Measurements from ENCODE around the gene CP. TPM values are rescaled to one million over a fixed set of nuclear protein-coding genes. Genes with fewer than 3 reads are reported as not detected.

CP gene
- total and polyA plus RNA-seq, 2 experiments from 2014 or later = 2.8 to 3.6 TPM

- no peaks in the 10 kb centered on the region for H3K9me2 ChIP-seq (ENCODE audit: insufficient read depth)
- no peak for DNase-seq (ENCODE audit: low spot score)
- H3K27ac Mint-ChIP-seq = peak overlapping the region; percentile 98
These were observed 26.4 kb downstream of the CP start for GRCh38 chr3:149195221-149195620.

More at GRCh38 chr3:149195221-149195620, 26.4 kb downstream of the CP start:
- H3K4me2 ChIP-seq = no peak overlapping the region
- Mint-ChIP-seq H3K4me1 (peaks cover 72% of the 10 kb centered on the region), H3K36me3 (ENCODE audit: low read depth) (peaks cover 3% of the 10 kb centered on the region; the same call in 1 of the 3 replicates), H3K9me3 (no peaks in the 10 kb centered on the region), H3K4me3 (no peak overlapping the region), H3K27me3 (ENCODE audit: insufficient read depth, low read depth, poor library complexity) (peaks cover 11% of the 10 kb centered on the region)
- no peaks in the 10 kb centered on the region for H3K36me3 ChIP-seq (ENCODE audit: insufficient read depth)
- no peak overlapping the region for H2AFZ ChIP-seq
- peak overlapping the region; percentile 98 for H3K27ac ChIP-seq (ENCODE audit: low read depth)
- TF ChIP-seq JUNB (IDR thresholded peaks at IDR 0.05; ENCODE audit: unreplicated experiment) (no peak), ZNF331 (CRISPR knock-in tag; IDR thresholded peaks at IDR 0.05; ENCODE audit: low read depth) (no peak), EZH2phosphoT487 (IDR thresholded peaks at IDR 0.05; ENCODE audit: unreplicated experiment) (no peak), POLR2AphosphoS5 (IDR thresholded peaks at IDR 0.05; ENCODE audit: low read depth) (no peak), EZH2 (IDR thresholded peaks at IDR 0.05; ENCODE audit: low read depth, unreplicated experiment) (no peak), CREB1 (CRISPR knock-in tag; IDR thresholded peaks at IDR 0.05; ENCODE audit: low read depth) (no peak)
- TF ChIP-seq, protein P1, sequence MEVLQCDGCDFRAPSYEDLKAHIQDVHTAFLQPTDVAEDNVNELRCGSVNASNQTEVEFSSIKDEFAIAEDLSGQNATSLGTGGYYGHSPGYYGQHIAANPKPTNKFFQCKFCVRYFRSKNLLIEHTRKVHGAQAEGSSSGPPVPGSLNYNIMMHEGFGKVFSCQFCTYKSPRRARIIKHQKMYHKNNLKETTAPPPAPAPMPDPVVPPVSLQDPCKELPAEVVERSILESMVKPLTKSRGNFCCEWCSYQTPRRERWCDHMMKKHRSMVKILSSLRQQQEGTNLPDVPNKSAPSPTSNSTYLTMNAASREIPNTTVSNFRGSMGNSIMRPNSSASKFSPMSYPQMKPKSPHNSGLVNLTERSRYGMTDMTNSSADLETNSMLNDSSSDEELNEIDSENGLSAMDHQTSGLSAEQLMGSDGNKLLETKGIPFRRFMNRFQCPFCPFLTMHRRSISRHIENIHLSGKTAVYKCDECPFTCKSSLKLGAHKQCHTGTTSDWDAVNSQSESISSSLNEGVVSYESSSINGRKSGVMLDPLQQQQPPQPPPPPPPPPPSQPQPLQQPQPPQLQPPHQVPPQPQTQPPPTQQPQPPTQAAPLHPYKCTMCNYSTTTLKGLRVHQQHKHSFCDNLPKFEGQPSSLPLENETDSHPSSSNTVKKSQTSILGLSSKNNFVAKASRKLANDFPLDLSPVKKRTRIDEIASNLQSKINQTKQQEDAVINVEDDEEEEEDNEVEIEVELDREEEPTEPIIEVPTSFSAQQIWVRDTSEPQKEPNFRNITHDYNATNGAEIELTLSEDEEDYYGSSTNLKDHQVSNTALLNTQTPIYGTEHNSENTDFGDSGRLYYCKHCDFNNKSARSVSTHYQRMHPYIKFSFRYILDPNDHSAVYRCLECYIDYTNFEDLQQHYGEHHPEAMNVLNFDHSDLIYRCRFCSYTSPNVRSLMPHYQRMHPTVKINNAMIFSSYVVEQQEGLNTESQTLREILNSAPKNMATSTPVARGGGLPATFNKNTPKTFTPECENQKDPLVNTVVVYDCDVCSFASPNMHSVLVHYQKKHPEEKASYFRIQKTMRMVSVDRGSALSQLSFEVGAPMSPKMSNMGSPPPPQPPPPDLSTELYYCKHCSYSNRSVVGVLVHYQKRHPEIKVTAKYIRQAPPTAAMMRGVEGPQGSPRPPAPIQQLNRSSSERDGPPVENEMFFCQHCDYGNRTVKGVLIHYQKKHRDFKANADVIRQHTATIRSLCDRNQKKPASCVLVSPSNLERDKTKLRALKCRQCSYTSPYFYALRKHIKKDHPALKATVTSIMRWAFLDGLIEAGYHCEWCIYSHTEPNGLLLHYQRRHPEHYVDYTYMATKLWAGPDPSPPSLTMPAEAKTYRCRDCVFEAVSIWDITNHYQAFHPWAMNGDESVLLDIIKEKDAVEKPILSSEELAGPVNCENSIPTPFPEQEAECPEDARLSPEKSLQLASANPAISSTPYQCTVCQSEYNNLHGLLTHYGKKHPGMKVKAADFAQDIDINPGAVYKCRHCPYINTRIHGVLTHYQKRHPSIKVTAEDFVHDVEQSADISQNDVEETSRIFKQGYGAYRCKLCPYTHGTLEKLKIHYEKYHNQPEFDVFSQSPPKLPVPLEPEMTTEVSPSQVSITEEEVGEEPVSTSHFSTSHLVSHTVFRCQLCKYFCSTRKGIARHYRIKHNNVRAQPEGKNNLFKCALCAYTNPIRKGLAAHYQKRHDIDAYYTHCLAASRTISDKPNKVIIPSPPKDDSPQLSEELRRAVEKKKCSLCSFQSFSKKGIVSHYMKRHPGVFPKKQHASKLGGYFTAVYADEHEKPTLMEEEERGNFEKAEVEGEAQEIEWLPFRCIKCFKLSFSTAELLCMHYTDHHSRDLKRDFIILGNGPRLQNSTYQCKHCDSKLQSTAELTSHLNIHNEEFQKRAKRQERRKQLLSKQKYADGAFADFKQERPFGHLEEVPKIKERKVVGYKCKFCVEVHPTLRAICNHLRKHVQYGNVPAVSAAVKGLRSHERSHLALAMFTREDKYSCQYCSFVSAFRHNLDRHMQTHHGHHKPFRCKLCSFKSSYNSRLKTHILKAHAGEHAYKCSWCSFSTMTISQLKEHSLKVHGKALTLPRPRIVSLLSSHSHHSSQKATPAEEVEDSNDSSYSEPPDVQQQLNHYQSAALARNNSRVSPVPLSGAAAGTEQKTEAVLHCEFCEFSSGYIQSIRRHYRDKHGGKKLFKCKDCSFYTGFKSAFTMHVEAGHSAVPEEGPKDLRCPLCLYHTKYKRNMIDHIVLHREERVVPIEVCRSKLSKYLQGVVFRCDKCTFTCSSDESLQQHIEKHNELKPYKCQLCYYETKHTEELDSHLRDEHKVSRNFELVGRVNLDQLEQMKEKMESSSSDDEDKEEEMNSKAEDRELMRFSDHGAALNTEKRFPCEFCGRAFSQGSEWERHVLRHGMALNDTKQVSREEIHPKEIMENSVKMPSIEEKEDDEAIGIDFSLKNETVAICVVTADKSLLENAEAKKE (CRISPR knock-in tag; IDR thresholded peaks at IDR 0.05) = no peak
- TF ChIP-seq, protein P2, sequence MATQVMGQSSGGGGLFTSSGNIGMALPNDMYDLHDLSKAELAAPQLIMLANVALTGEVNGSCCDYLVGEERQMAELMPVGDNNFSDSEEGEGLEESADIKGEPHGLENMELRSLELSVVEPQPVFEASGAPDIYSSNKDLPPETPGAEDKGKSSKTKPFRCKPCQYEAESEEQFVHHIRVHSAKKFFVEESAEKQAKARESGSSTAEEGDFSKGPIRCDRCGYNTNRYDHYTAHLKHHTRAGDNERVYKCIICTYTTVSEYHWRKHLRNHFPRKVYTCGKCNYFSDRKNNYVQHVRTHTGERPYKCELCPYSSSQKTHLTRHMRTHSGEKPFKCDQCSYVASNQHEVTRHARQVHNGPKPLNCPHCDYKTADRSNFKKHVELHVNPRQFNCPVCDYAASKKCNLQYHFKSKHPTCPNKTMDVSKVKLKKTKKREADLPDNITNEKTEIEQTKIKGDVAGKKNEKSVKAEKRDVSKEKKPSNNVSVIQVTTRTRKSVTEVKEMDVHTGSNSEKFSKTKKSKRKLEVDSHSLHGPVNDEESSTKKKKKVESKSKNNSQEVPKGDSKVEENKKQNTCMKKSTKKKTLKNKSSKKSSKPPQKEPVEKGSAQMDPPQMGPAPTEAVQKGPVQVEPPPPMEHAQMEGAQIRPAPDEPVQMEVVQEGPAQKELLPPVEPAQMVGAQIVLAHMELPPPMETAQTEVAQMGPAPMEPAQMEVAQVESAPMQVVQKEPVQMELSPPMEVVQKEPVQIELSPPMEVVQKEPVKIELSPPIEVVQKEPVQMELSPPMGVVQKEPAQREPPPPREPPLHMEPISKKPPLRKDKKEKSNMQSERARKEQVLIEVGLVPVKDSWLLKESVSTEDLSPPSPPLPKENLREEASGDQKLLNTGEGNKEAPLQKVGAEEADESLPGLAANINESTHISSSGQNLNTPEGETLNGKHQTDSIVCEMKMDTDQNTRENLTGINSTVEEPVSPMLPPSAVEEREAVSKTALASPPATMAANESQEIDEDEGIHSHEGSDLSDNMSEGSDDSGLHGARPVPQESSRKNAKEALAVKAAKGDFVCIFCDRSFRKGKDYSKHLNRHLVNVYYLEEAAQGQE (IDR thresholded peaks at IDR 0.05; ENCODE audit: unreplicated experiment) = no peak
- no peaks in the 10 kb centered on the region for H3K27me3 ChIP-seq (ENCODE audit: insufficient read depth)
- no peaks in the 10 kb centered on the region for H3F3A ChIP-seq (replicated peaks; ENCODE audit: low read depth)
- H4K20me1 ChIP-seq (replicated peaks; ENCODE audit: insufficient read depth) = no peaks in the 10 kb centered on the region
- no peaks in the 10 kb centered on the region for H3K79me2 ChIP-seq (replicated peaks; ENCODE audit: insufficient read depth)
- no peak for ATAC-seq
- H3K4me3 ChIP-seq = no peak overlapping the region
- peaks cover 45% of the 10 kb centered on the region for H3K4me1 ChIP-seq (ENCODE audit: insufficient read depth)
